SK-N-SH treated with all-trans-retinoic acid at 6 μM for 48 hours (cell line): ENCODE results near the gene WDR7.

Experiments used
- ATAC-seq: fragments of 200-7000 bp; cut with Tn5 transposase; 3 replicates; pipeline ENCODE4 v1.9.1; 2020; ENCODE audit warnings: mild to moderate bottlenecking, moderate library complexity
- BACH2 ChIP-seq: fragments of 250-450 bp; sonication (Bioruptor Pico); IDR thresholded peaks from 2 replicates; pipeline ENCODE4 v1.9.0; 2021; ENCODE audit warnings: mild to moderate bottlenecking, borderline replicate concordance
- CREB5 ChIP-seq: fragments of 250-450 bp; sonication (Bioruptor Pico); IDR thresholded peaks from 2 replicates; pipeline ENCODE4 v1.5.1; 2020; ENCODE audit warnings: low read depth, mild to moderate bottlenecking, moderate library complexity
- CSDC2 ChIP-seq: fragments of 250-450 bp; sonication (Bioruptor Pico); IDR thresholded peaks from 2 replicates; pipeline ENCODE4 v1.5.0; 2020; ENCODE audit warnings: mild to moderate bottlenecking, moderate library complexity
- CSRNP3 ChIP-seq: fragments of 250-450 bp; sonication (Bioruptor Pico); IDR thresholded peaks from 2 replicates; pipeline ENCODE4 v1.5.1; 2021; ENCODE audit warnings: mild to moderate bottlenecking, moderate library complexity
- ESRRG ChIP-seq: fragments of 250-450 bp; sonication (Bioruptor Pico); IDR thresholded peaks from 2 replicates; pipeline ENCODE4 v1.6.1; 2021; ENCODE audit warnings: mild to moderate bottlenecking
- GLIS3 ChIP-seq: fragments of 250-450 bp; sonication (Bioruptor Pico); IDR thresholded peaks from 2 replicates; pipeline ENCODE4 v1.5.0; 2020; ENCODE audit warnings: mild to moderate bottlenecking, moderate library complexity
- ISL1 ChIP-seq: fragments of 250-450 bp; sonication (Bioruptor Pico); IDR thresholded peaks from 2 replicates; pipeline ENCODE4 v2.1.2; 2022; ENCODE audit warnings: mild to moderate bottlenecking, moderate library complexity
- OSR1 ChIP-seq: fragments of 250-450 bp; sonication (Bioruptor Pico); IDR thresholded peaks from 2 replicates; pipeline ENCODE4 v1.8.0; 2022; ENCODE audit warnings: moderate library complexity, mild to moderate bottlenecking, inconsistent platforms
- POU6F1 ChIP-seq: fragments of 250-450 bp; sonication (Bioruptor Pico); IDR thresholded peaks from 2 replicates; pipeline ENCODE4 v1.8.0; 2021; ENCODE audit warnings: low read depth, mild to moderate bottlenecking, moderate library complexity, borderline replicate concordance
- PPARA ChIP-seq: fragments of 250-450 bp; sonication (Bioruptor Pico); IDR thresholded peaks from 2 replicates; pipeline ENCODE4 v1.5.0; 2020; ENCODE audit warnings: mild to moderate bottlenecking, borderline replicate concordance
- RARB ChIP-seq: fragments of 250-450 bp; sonication (Bioruptor Pico); IDR thresholded peaks from 2 replicates; pipeline ENCODE4 v1.8.0; 2021; ENCODE audit warnings: mild to moderate bottlenecking, moderate library complexity
- SNAI2 ChIP-seq: fragments of 250-450 bp; sonication (Bioruptor Pico); IDR thresholded peaks from 2 replicates; pipeline ENCODE4 v1.5.0; 2020; ENCODE audit warnings: mild to moderate bottlenecking, moderate library complexity
- TCF4 ChIP-seq: fragments of 250-450 bp; sonication (Bioruptor Pico); IDR thresholded peaks from 2 replicates; pipeline ENCODE4 v1.8.0; 2021; ENCODE audit warnings: mild to moderate bottlenecking, moderate library complexity, borderline replicate concordance
- TOX ChIP-seq: fragments of 250-450 bp; sonication (Bioruptor Pico); IDR thresholded peaks from 2 replicates; pipeline ENCODE4 v1.8.0; 2021; ENCODE audit warnings: mild to moderate bottlenecking, moderate library complexity, borderline replicate concordance
- ZC3H10 ChIP-seq: fragments of 250-450 bp; sonication (Bioruptor Pico); IDR thresholded peaks from 2 replicates; pipeline ENCODE4 v1.5.1; 2021; ENCODE audit warnings: mild to moderate bottlenecking, moderate library complexity
- ZFP3 ChIP-seq: fragments of 250-450 bp; sonication (Bioruptor Pico); IDR thresholded peaks from 2 replicates; pipeline ENCODE4 v1.5.0; 2020; ENCODE audit warnings: mild to moderate bottlenecking, moderate library complexity
- ZNF565 ChIP-seq: fragments of 450-650 bp; formaldehyde crosslinking; conservative IDR thresholded peaks from 2 replicates; pipeline ENCODE4 v1.5.0; 2020; ENCODE audit warnings: low read depth, mild to moderate bottlenecking, moderate library complexity
- ZNF70 ChIP-seq: fragments of 450-650 bp; formaldehyde crosslinking; IDR thresholded peaks from 2 replicates; pipeline ENCODE4 v1.5.0; 2020; ENCODE audit warnings: mild to moderate bottlenecking, moderate library complexity
- ZNF8 ChIP-seq: fragments of 450-650 bp; formaldehyde crosslinking; IDR thresholded peaks from 2 replicates; pipeline ENCODE4 v1.5.0; 2020; ENCODE audit warnings: mild to moderate bottlenecking, moderate library complexity

WDR7 gene

GRCh38 chr18:57062844-57063243 lies 411.7 kb downstream of the WDR7 start (continued):
- TF ChIP-seq CSRNP3 (CRISPR knock-in tag): no peak
- TF ChIP-seq ZFP3 (CRISPR knock-in tag): no peak

GRCh38 chr18:57063601-57064103 lies 412.5 kb downstream of the WDR7 start:
- ATAC-seq: no peak
- TF ChIP-seq CSDC2 (no peak), ESRRG (CRISPR knock-in tag) (no peak), OSR1 (CRISPR knock-in tag) (no peak), POU6F1 (CRISPR knock-in tag) (no peak), PPARA (CRISPR knock-in tag) (no peak), GLIS3 (CRISPR knock-in tag) (no peak), ZNF565 (no peak), RARB (CRISPR knock-in tag) (no peak), ZNF8 (CRISPR knock-in tag) (no peak), CREB5 (CRISPR knock-in tag) (no peak), TCF4 (CRISPR knock-in tag) (no peak), ISL1 (CRISPR knock-in tag) (no peak), SNAI2 (CRISPR knock-in tag) (no peak), CSRNP3 (CRISPR knock-in tag) (no peak), ZC3H10 (CRISPR knock-in tag) (no peak)

GRCh38 chr18:57073501-57074187 lies 422.5 kb downstream of the WDR7 start:
- ATAC-seq: no peak

GRCh38 chr18:57075716-57076400 lies 424.7 kb downstream of the WDR7 start:
- TF ChIP-seq TOX (CRISPR knock-in tag) (no peak), BACH2 (no peak), RARB (CRISPR knock-in tag) (no peak), GLIS3 (CRISPR knock-in tag) (no peak), ZNF70 (CRISPR knock-in tag) (no peak), CREB5 (CRISPR knock-in tag) (no peak), CSRNP3 (CRISPR knock-in tag) (no peak)

More at GRCh38 chr18:57073501-57074187, 422.5 kb downstream of the WDR7 start:
- no peak for TF ChIP-seq TCF4 (CRISPR knock-in tag)

More at GRCh38 chr18:57075716-57076400, 424.7 kb downstream of the WDR7 start:
- ATAC-seq: no peak
